Adrenal gland (tissue), 12 donors: ENCODE measurements around the gene WNT2. TPM values are rescaled to one million over a fixed set of nuclear protein-coding genes. Genes with fewer than 3 reads are reported as not detected.

Experiments used
- DNase-seq, 7 donors: peaks; one replicate each; pipeline ENCODE4 v3.0.0-alpha.2; 2019 to 2020
- H3K27ac ChIP-seq, 5 donors: fragments of 200-600 bp; sonication (generic) in 4 of 5; 1 replicate in 3 of 5; 2 replicates in 2 of 5; pipeline versions ENCODE4 v1.5.1 to v1.8.0; 2016 to 2020; ENCODE audit warnings: mild to moderate bottlenecking in 1 of 5
- H3K27me3 ChIP-seq: fragments of 200-600 bp; 2 replicates; pipeline ENCODE4 v1.8.0; 2021
- H3K36me3 ChIP-seq, 2 donors: fragments of 200-600 bp; replicated peaks in 1 of 2; 1 replicate in 1 of 2; 2 replicates in 1 of 2; pipeline versions ENCODE4 v1.5.1 to v1.8.0; 2018 to 2022
- H3K4me1 ChIP-seq, 2 donors: fragments of 200-600 bp; replicated peaks in 1 of 2; 1 replicate in 1 of 2; 2 replicates in 1 of 2; pipeline versions ENCODE4 v1.5.1 to v1.8.0; 2018 to 2021
- H3K4me3 ChIP-seq, 4 donors: fragments of 200-600 bp; sonication (generic) in 3 of 4; one replicate each; pipeline ENCODE4 v1.5.1; 2016 to 2018
- H3K9me3 ChIP-seq, 3 donors: fragments of 200-600 bp; sonication (generic) in 1 of 3; replicated peaks in 1 of 3; 1 replicate in 2 of 3; 2 replicates in 1 of 3; pipeline versions ENCODE4 v1.5.1 to v1.8.0; 2016 to 2021
- CTCF ChIP-seq, 6 experiments: fragments of 450-650 bp in 4 of 6; fragments of 200-600 bp in 2 of 6; sonication (generic) in 1 of 6; IDR thresholded peaks; 1 replicate in 5 of 6; 2 replicates in 1 of 6; pipeline versions ENCODE4 v1.5.1 to v1.8.0; 2016 to 2021; ENCODE audit warnings: antibody characterized with exemption in 6 of 6, mild to moderate bottlenecking in 2 of 6, moderate library complexity in 1 of 6
- POLR2A ChIP-seq, 2 donors: fragments of 450-650 bp; IDR thresholded peaks; one replicate each; pipeline ENCODE4 v1.6.1; 2017; ENCODE audit warnings: antibody characterized with exemption in 2 of 2, mild to moderate bottlenecking in 2 of 2, moderate library complexity in 1 of 2
- WGBS, 4 donors: extraction: QIAGEN DNeasy Blood & Tissue Kit in 2 of 4; methylation state at CpG; one replicate each; pipeline versions ENCODE4 v1.1.5 to v1.1.7; 2013 to 2017; 5-methylcytosine and 5-hydroxymethylcytosine counted together
- intact Hi-C, 2 donors: fragments of 100-400 bp; cut with DNase I; formaldehyde crosslinking; loops; one replicate each; pipeline versions ENCODE4 v1.14.1 to v1.15.0; 2022 to 2023
- polyA plus RNA-seq, 3 donors: library from polyadenylated mRNA; stranded (reverse); fragments of 200-250 nt in 2 of 3; fragments of 350-450 nt in 1 of 3; fragmentation: Illumina TruSeq in 1 of 3; extraction: RNeasy Lipid Tissue Mini Kit (QIAGEN cat#74804) in 1 of 3; gene quantifications; one replicate each; pipeline ENCODE4 v1.2.3, GENCODE V29; 2013 to 2014
- total RNA-seq, 9 donors: library from RNA; depleted of rRNA in 4 of 9; stranded (reverse); fragments of >200 nt in 4 of 9; fragments of 120-200 nt in 1 of 9; fragmentation: NEBNext Ultra II Directional in 1 of 9; extraction: Animal tissue kit (Norgen Biotek cat#: 25700) in 1 of 9; gene quantifications; one replicate each; pipeline versions ENCODE4 v1.1.0 to v1.2.4, GENCODE V29; 2013 to 2023
- donor health status: healthy with polysubstance abuse.
- donor health status: Bipolar disorder and iron deficiency.
- donor health status: DM: yes; HTN: yes; CAD: no.
- donor health status: DM: no; HTN: no; CAD: no.
- donor health status: DM: no; HTN: no; CAD: no.
- donor health status: DM: yes; HTN: yes; CAD: no.

Gene WNT2
- total and polyA plus RNA-seq, 12 donors: 0.07 to 0.72 (median 0.28) TPM; not detected in 9

DNA sequence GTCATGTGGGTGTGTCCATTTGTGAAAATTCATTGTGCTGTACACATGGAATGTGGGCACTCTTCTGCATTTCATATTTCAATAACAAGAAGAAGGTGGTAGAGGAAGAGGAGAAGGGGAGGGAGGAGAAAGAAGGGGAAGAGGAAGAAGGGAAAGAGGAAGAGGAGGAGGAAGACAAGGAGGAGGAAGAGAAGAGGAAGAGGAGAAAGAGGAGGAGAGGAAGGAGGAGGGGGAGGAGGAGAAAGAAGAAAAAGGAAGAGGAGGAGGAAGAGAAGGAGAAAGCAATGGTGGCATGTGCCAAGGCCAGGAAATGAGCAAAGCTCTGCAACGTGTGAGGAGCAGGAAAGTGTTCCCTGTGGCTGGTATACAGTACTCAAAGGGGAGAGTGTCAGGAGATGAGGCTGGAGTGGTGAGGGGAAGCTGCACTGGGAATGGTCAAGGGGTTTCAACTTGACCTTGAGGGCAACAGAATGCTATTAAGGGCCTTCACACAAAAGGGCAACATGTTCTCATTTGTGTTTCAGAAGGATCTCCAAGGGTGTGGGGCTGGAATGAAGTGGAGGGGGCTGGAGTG is 40.5 kb downstream of the WNT2 start:
- TF ChIP-seq CTCF (IDR thresholded peaks at IDR 0.05): no peak
- no peak for TF ChIP-seq POLR2A (IDR thresholded peaks at IDR 0.05)
- 29 to 38% (median 36%) methylated on average over 1 of the region's 1 CpG for WGBS, 4 donors
- Histone ChIP-seq H3K27me3 (no peaks in the 10 kb centered on the region), H3K27ac (no peak overlapping the region), H3K4me1 (no peaks in the 10 kb centered on the region), H3K4me3 (no peak overlapping the region), H3K36me3 (no peaks in the 10 kb centered on the region), H3K9me3 (no peaks in the 10 kb centered on the region)
- intact Hi-C loops: no loop called here
- no peak for DNase-seq

DNA sequence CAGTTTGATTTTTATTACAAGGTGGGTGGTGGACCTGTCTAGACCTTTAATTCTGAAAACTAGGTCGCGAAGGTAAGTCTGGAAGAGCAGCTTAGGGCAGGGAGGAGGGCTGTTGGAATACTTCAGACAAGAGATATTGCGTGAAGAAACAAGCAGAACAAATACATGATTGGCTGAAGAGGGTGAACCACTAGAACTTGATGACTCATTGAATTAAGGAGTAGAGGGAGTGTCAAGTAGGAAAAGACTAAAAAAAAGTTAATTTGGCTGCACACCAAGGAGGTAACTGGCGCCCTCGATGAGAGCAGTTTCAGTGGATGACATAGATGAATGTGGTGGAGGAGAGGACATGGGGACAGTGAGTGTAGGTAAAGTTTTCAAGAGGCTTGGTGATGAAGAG is 41.3 kb downstream of the WNT2 start:
- Histone ChIP-seq H3K27me3 (no peaks in the 10 kb centered on the region), H3K9me3 (no peaks in the 10 kb centered on the region), H3K27ac (no peak overlapping the region), H3K4me1 (no peaks in the 10 kb centered on the region), H3K36me3 (no peaks in the 10 kb centered on the region), H3K4me3 (no peak overlapping the region)
- no peak for TF ChIP-seq CTCF (IDR thresholded peaks at IDR 0.05)
- TF ChIP-seq POLR2A (IDR thresholded peaks at IDR 0.05): no peak
- WGBS, 4 donors: 83 to 94% (median 86%) methylated on average over 5 of the region's 5 CpGs
- intact Hi-C loops: no loop called here
- no peak for DNase-seq

GRCh38 chr7:117279931-117280557 is 42.8 kb downstream of the WNT2 start:
- no peaks in the 10 kb centered on the region for H3K27me3 ChIP-seq
- peak in 6 of 7 donors; percentile 8 to 58 (median 24) for DNase-seq
- WGBS, 4 donors: 55 to 63% (median 61%) methylated on average over 12 of the region's 12 CpGs

DNA sequence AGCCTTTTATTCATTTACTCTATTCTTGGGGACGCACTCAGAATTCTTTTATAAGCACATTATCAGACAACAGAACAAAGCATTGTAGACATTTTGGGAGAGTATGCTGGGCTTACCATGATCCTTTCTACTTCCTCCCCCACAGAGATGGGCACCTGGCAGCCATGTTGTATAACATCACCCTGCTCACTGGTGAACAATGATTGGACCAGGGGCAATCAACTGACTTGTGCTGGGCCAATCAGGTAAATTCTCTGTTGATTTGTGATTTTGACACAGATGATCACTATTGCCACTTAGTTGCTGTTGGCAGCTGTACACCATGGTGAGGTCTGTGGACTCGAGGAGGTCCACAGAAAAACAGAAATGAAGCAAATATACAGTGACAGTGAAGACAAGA is 43.7 kb downstream of the WNT2 start:
- H3K27ac ChIP-seq: no peak overlapping the region
- no peaks in the 10 kb centered on the region for H3K4me1 ChIP-seq
- no peaks in the 10 kb centered on the region for H3K9me3 ChIP-seq
- no peak overlapping the region for H3K4me3 ChIP-seq
- no peak for TF ChIP-seq POLR2A (IDR thresholded peaks at IDR 0.05)
- TF ChIP-seq CTCF (IDR thresholded peaks at IDR 0.05): no peak
- no peaks in the 10 kb centered on the region for H3K27me3 ChIP-seq
- 73 to 80% (median 78%) methylated on average over 2 of the region's 2 CpGs for WGBS, 4 donors
- intact Hi-C loops: no loop called here
- H3K36me3 ChIP-seq: no peaks in the 10 kb centered on the region
- DNase-seq: no peak

More at GRCh38 chr7:117279931-117280557, 42.8 kb downstream of the WNT2 start:
- Histone ChIP-seq H3K36me3 (no peaks in the 10 kb centered on the region), H3K9me3 (no peaks in the 10 kb centered on the region), H3K4me3 (no peak overlapping the region), H3K4me1 (no peaks in the 10 kb centered on the region), H3K27ac (no peak overlapping the region)
- TF ChIP-seq CTCF (IDR thresholded peaks at IDR 0.05) (no peak), POLR2A (IDR thresholded peaks at IDR 0.05) (no peak)
- intact Hi-C loops: no loop called here
